Measurements from ENCODE around the gene CENPU. TPM values are rescaled to one million over a fixed set of nuclear protein-coding genes. Genes with fewer than 3 reads are reported as not detected.

Gene CENPU
- 112 and 124 TPM in 2 replicates for total RNA-seq (2021)
- long read RNA-seq, transcript CENPU-201 (13 exons, 1,998 nt): major isoform, 817 of 931 reads
- long read RNA-seq, transcript CENPU-205 (12 exons, 1,549 nt): minor isoform, 35 of 931 reads
- long read RNA-seq, partial matches to known transcripts: 40 of 931 reads
- long read RNA-seq, other reads (novel, unspliced or antisense): 39 of 931 reads

- Histone ChIP-seq H3K23me2 (ENCODE audit: insufficient read length, low read depth, low read length, poor library complexity, severe bottlenecking) (peaks cover 4% of the 10 kb centered on the region), H3K79me1 (ENCODE audit: insufficient read depth, low read depth, low read length, poor library complexity, severe bottlenecking) (peaks cover 6% of the 10 kb centered on the region), H3K27me3 (ENCODE audit: insufficient read depth, low read length) (no peaks in the 10 kb centered on the region), H4K20me1 (ENCODE audit: control insufficient read depth, insufficient read depth, insufficient read length) (no peaks in the 10 kb centered on the region), H4K5ac (ENCODE audit: insufficient read length, low read depth, low read length) (peak within 1 kb of the TSS; percentile 89), H3K9me3 (ENCODE audit: control insufficient read depth, low read depth, low read length) (no peaks in the 10 kb centered on the region), H4K91ac (ENCODE audit: insufficient read length, low read depth, low read length) (peak within 1 kb of the TSS; percentile 65), H3K4ac (ENCODE audit: low read depth, low read length) (peak within 1 kb of the TSS; percentile 55; the same call in 1 of the 2 replicates), H3T11ph (ENCODE audit: low read length) (no peak within 1 kb of the TSS), H2AK5ac (ENCODE audit: insufficient read length, low read length) (no peak within 1 kb of the TSS), H2BK15ac (ENCODE audit: low read depth, low read length) (no peak within 1 kb of the TSS), H3K14ac (ENCODE audit: insufficient read depth, low read length) (peak within 1 kb of the TSS; percentile 94), H2BK20ac (ENCODE audit: low read depth, low read length, poor library complexity, severe bottlenecking) (no peak within 1 kb of the TSS), H3K4me2 (ENCODE audit: insufficient read depth, insufficient read length, low read length) (peak within 1 kb of the TSS; percentile 96), H4K8ac (replicated peaks; ENCODE audit: insufficient read length, low read depth, low read length) (peak within 1 kb of the TSS; percentile 29), H3K79me2 (ENCODE audit: insufficient read depth, low read length) (peaks cover 17% of the 10 kb centered on the region; the same call in 1 of the 2 replicates), H3K18ac (ENCODE audit: insufficient read length, low read depth, low read length) (peak within 1 kb of the TSS; percentile 93), H3K27ac (ENCODE audit: insufficient read length, low read depth, low read length) (peak within 1 kb of the TSS; percentile 26), H2BK12ac (ENCODE audit: insufficient read length, low read depth, low read length) (no peak within 1 kb of the TSS), H2BK120ac (ENCODE audit: low read depth, low read length, poor library complexity, severe bottlenecking) (peak within 1 kb of the TSS; percentile 92), H3K9ac (ENCODE audit: extremely low read depth, insufficient read length, low read length) (peak within 1 kb of the TSS; percentile 99), H2AFZ (ENCODE audit: low read length) (no peak within 1 kb of the TSS), H2BK5ac (ENCODE audit: insufficient read length, low read length) (peak within 1 kb of the TSS; percentile 46), H3K4me1 (ENCODE audit: insufficient read depth, low read length) (no peaks in the 10 kb centered on the region; the same call in 1 of the 2 replicates), H3K56ac (ENCODE audit: insufficient read length, low read depth, low read length) (no peak within 1 kb of the TSS), H3K23ac (ENCODE audit: insufficient read length, low read depth, low read length) (no peak within 1 kb of the TSS)
- no peaks in the 10 kb centered on the region for H3K9me3 Mint-ChIP-seq
- WGBS (ENCODE audit: extremely low coverage, insufficient read length, low lambda C conversion rate): no CpG with 5 or more reads among the region's 69 CpGs
- peak within 1 kb of the TSS; percentile 96 to 100 (median 97) for H3K27ac Mint-ChIP-seq
- TF ChIP-seq CTCF (conservative IDR thresholded peaks at IDR 0.05): no peak
- peaks cover 2% of the 10 kb centered on the region; the same call in 1 of the 2 replicates for H3K27me3 Mint-ChIP-seq (ENCODE audit: low read depth)
- H3K4me1 Mint-ChIP-seq: peaks cover 40 to 47% of the 10 kb centered on the region in 2 experiments
- H3K36me3 Mint-ChIP-seq (ENCODE audit: insufficient read depth in 1 of 3, low read depth in 3 of 3): peaks cover 17 to 41% (median 35%) of the 10 kb centered on the region in 3 experiments; a peak in 6 of 7 replicates
- peak within 1 kb of the TSS; percentile 90 for H3K4me3 Mint-ChIP-seq
- peak; percentile 99 for DNase-seq
Measured at GRCh38 chr4:184733654-184734524, at the start of gene CENPU. Gene CENPU (minus strand): TSS chr4:184734096. CDS start chr4:184734062, 34 bp downstream.

Data from H9 (cell line).